IMR-90 (cell line): ENCODE results near the gene STK32A. TPM values are rescaled to one million over a fixed set of nuclear protein-coding genes. Genes with fewer than 3 reads are reported as not detected.

Source experiments
- ATAC-seq: fragments of 200-7000 bp; cut with Tn5 transposase; 2 replicates; pipeline ENCODE4 v1.9.1; 2020; ENCODE audit warnings: low read depth, mild to moderate bottlenecking, moderate library complexity
- BruUV-seq: library from RNA; stranded (reverse); fragments of 400-500 nt; replicated peaks from 2 replicates; lab custom pipeline; 2021; lab: Mats Ljungman, UMichigan
- CTCF ChIA-PET: fragments of 300-600 bp; formaldehyde crosslinking; extraction: SDS; loops from one replicate; lab custom pipeline; 2021; ENCODE audit warnings: antibody characterized with exemption; lab: Yijun Ruan, JAX
- POLR2A ChIA-PET: fragments of 300-600 bp; sonication (Branson Sonifier 250); formaldehyde crosslinking; loops from one replicate; lab custom pipeline; 2022; ENCODE audit warnings: antibody characterized with exemption; ENCODE audit not compliant: unreplicated experiment; lab: Charles Lee
- DNase-seq: peaks from one replicate; pipeline ENCODE4 v3.0.0; 2013
- H2AFZ ChIP-seq: replicated peaks from 2 replicates; pipeline ENCODE3; 2013; ENCODE audit warnings: low read length, mild to moderate bottlenecking; ENCODE audit not compliant: poor library complexity
- H2AK5ac ChIP-seq: 2 replicates; pipeline ENCODE4 v1.6.1; 2013; ENCODE audit warnings: low read depth, low read length, inconsistent platforms
- H2AK9ac ChIP-seq: replicated peaks from 2 replicates; pipeline ENCODE3; 2013; ENCODE audit warnings: mild to moderate bottlenecking, low read depth, low read length, moderate library complexity; ENCODE audit not compliant: poor library complexity
- H2BK120ac ChIP-seq: 2 replicates; pipeline ENCODE4 v1.6.1; 2013; ENCODE audit warnings: low read depth, low read length, inconsistent platforms
- H2BK15ac ChIP-seq: 3 replicates; pipeline ENCODE4 v1.6.1; 2013; ENCODE audit warnings: low read depth, low read length, inconsistent platforms
- H2BK20ac ChIP-seq: 2 replicates; pipeline ENCODE4 v1.6.1; 2013; ENCODE audit warnings: low read depth, mild to moderate bottlenecking, inconsistent platforms, low read length, moderate library complexity
- H2BK5ac ChIP-seq: 2 replicates; pipeline ENCODE4 v1.6.1; 2013; ENCODE audit warnings: mild to moderate bottlenecking, low read depth, low read length, inconsistent platforms; ENCODE audit not compliant: poor library complexity, severe bottlenecking
- H3K14ac ChIP-seq: replicated peaks from 2 replicates; pipeline ENCODE4 v1.6.1; 2013; ENCODE audit warnings: low read depth, low read length, inconsistent platforms
- H3K18ac ChIP-seq: 2 replicates; pipeline ENCODE4 v1.6.1; 2013; ENCODE audit warnings: low read depth, low read length, control low read depth
- H3K23ac ChIP-seq: 2 replicates; pipeline ENCODE4 v1.6.1; 2013; ENCODE audit warnings: low read depth, low read length, inconsistent platforms
- H3K27ac ChIP-seq: 2 replicates; pipeline ENCODE4 v1.5.1; 2013; ENCODE audit warnings: mild to moderate bottlenecking, control low read depth, low read length; ENCODE audit not compliant: insufficient read depth
- H3K27me3 ChIP-seq: 2 replicates; pipeline ENCODE4 v1.6.1; 2013; ENCODE audit warnings: low read length; ENCODE audit not compliant: control insufficient read depth, insufficient read depth
- H3K36me3 ChIP-seq: 2 replicates; pipeline ENCODE4 v1.6.1; 2013; ENCODE audit warnings: low read length, mixed read lengths; ENCODE audit not compliant: control insufficient read depth, insufficient read depth
- H3K4ac ChIP-seq: 2 replicates; pipeline ENCODE4 v1.6.1; 2013; ENCODE audit warnings: low read depth, low read length, inconsistent platforms
- H3K4me1 ChIP-seq: 2 replicates; pipeline ENCODE4 v1.6.1; 2013; ENCODE audit warnings: low read length, mixed read lengths; ENCODE audit not compliant: control insufficient read depth, insufficient read depth
- H3K4me2 ChIP-seq: 2 replicates; pipeline ENCODE4 v1.6.1; 2013; ENCODE audit warnings: low read depth, mild to moderate bottlenecking, control low read depth, low read length, moderate library complexity
- H3K4me3 ChIP-seq: 2 replicates; pipeline ENCODE4 v1.5.1; 2013; ENCODE audit warnings: low read depth, mild to moderate bottlenecking, control low read depth, low read length, moderate library complexity; ENCODE audit not compliant: insufficient read depth
- H3K56ac ChIP-seq: 2 replicates; pipeline ENCODE4 v1.6.1; 2013; ENCODE audit warnings: low read length, inconsistent platforms; ENCODE audit not compliant: insufficient read depth; ENCODE audit errors: extremely low read depth
- H3K79me1 ChIP-seq, 2 experiments: 2 replicates each; pipeline ENCODE4 v1.6.1; 2013; ENCODE audit warnings: low read length in 2 of 2, inconsistent platforms in 1 of 2, low read depth in 1 of 2
- H3K9ac ChIP-seq: 2 replicates; pipeline ENCODE4 v1.6.1; 2013; ENCODE audit warnings: low read depth, low read length, control low read depth
- H3K9me1 ChIP-seq: 2 replicates; pipeline ENCODE4 v1.6.1; 2013; ENCODE audit warnings: low read length, inconsistent platforms; ENCODE audit not compliant: insufficient read depth
- H3K9me3 ChIP-seq: 2 replicates; pipeline ENCODE4 v1.6.1; 2013; ENCODE audit warnings: low read length; ENCODE audit not compliant: control insufficient read depth, insufficient read depth
- H4K20me1 ChIP-seq: 2 replicates; pipeline ENCODE4 v1.6.1; 2013; ENCODE audit warnings: low read length, inconsistent platforms; ENCODE audit not compliant: insufficient read depth
- H4K5ac ChIP-seq: 2 replicates; pipeline ENCODE4 v1.6.1; 2013; ENCODE audit warnings: mild to moderate bottlenecking, low read depth, low read length, control low read depth
- H4K8ac ChIP-seq, 2 experiments: 2 replicates each; pipeline ENCODE4 v1.6.1; 2013; ENCODE audit warnings: low read depth in 2 of 2, low read length in 2 of 2, control low read depth in 1 of 2, inconsistent platforms in 1 of 2
- H4K91ac ChIP-seq: 2 replicates; pipeline ENCODE4 v1.6.1; 2013; ENCODE audit warnings: low read depth, low read length, inconsistent platforms; ENCODE audit not compliant: insufficient read depth
- CEBPB ChIP-seq: IDR thresholded peaks from 2 replicates; pipeline ENCODE4 v1.6.1; 2012; ENCODE audit warnings: low read depth, low read length, improper control_type of control experiment
- SMC3 ChIP-seq: fragments of 150-350 bp; IDR thresholded peaks from 2 replicates; pipeline ENCODE4 v1.6.1; 2016; ENCODE audit warnings: low read depth, mild to moderate bottlenecking, antibody characterized with exemption, low read length, moderate library complexity
- WGBS, 2 experiments: methylation state at CpG; one replicate each; pipeline versions ENCODE4 v1.1.5 to v1.1.7; 2013; ENCODE audit warnings: missing lambda C conversion rate in 2 of 2; ENCODE audit not compliant: insufficient read length in 1 of 2; ENCODE audit errors: extremely low coverage in 2 of 2; 5-methylcytosine and 5-hydroxymethylcytosine counted together
- dilution Hi-C: fragments of 300-500 bp; cut with HindIII; formaldehyde crosslinking; loops from one replicate; pipeline ENCODE4 v1.14.3; 2018; ENCODE audit warnings: low sequenced_read_pairs; ENCODE audit not compliant: unreplicated experiment
- in situ Hi-C: fragments of 300-500 bp; cut with MboI; formaldehyde crosslinking; loops from 3 replicates; pipeline ENCODE4 v1.14.3; 2019; ENCODE audit warnings: low sequenced_read_pairs, inconsistent platforms, mixed read lengths
- intact Hi-C: fragments of 100-400 bp; cut with micrococcal nuclease; formaldehyde crosslinking; loops from 2 replicates; pipeline ENCODE4 v1.10.0; 2022
- polyA plus RNA-seq, 3 experiments: library from polyadenylated mRNA; depleted of rRNA; stranded (reverse); fragments of >200 nt; gene quantifications; 2 replicates each; pipeline ENCODE4 v1.2.3, GENCODE V29; 2012; ENCODE audit warnings: low replicate concordance in 1 of 3
- total RNA-seq: library from RNA; depleted of rRNA; stranded (reverse); fragments of >200 nt; gene quantifications from 2 replicates; pipeline ENCODE4 v1.2.3, GENCODE V29; 2012

Gene STK32A
- total and polyA plus RNA-seq, 2 of the 4 experiments (the other 2 are of a cell fraction): 0.12 to 0.18 TPM

- no peak overlapping the region for H3K18ac ChIP-seq
- H3K14ac ChIP-seq: no peak overlapping the region
- H3K9me3 ChIP-seq: no peaks in the 10 kb centered on the region
- no peak overlapping the region for H3K9ac ChIP-seq
- no peak overlapping the region for H3K23ac ChIP-seq
- no peak overlapping the region for H3K27ac ChIP-seq
- dilution Hi-C loops (no loop called here), in situ Hi-C loops (no loop called here), intact Hi-C loops (no loop called here)
- no peak overlapping the region for H3K4ac ChIP-seq
- H4K20me1 ChIP-seq: no peaks in the 10 kb centered on the region
- H3K79me1 ChIP-seq: peaks cover 24 to 36% of the 10 kb centered on the region in 2 experiments
- H2AFZ ChIP-seq: no peak overlapping the region
- ATAC-seq (no peak), DNase-seq (no peak)
- no CpG with 5 or more reads among the region's 3 CpGs for WGBS, 2 experiments
- peaks cover 9% of the 10 kb centered on the region for H3K4me1 ChIP-seq
- CTCF ChIA-PET: no interaction called here
- H4K5ac ChIP-seq: no peak overlapping the region
- POLR2A ChIA-PET: no interaction called here
- H3K4me3 ChIP-seq: no peak overlapping the region
- no peaks in the 10 kb centered on the region for H3K36me3 ChIP-seq
- no peak overlapping the region for H2AK9ac ChIP-seq
- no peak overlapping the region for H3K56ac ChIP-seq
- no peak overlapping the region for H2AK5ac ChIP-seq
- no peak overlapping the region for H2BK5ac ChIP-seq
- no peak overlapping the region for H3K4me2 ChIP-seq
- H3K9me1 ChIP-seq: no peaks in the 10 kb centered on the region; the same call in 1 of the 2 replicates
- H2BK15ac ChIP-seq: no peak overlapping the region
- TF ChIP-seq SMC3 (no peak), CEBPB (peak; percentile 43; the same call in 1 of the 2 replicates)
- H2BK20ac ChIP-seq: no peak overlapping the region
- H4K8ac ChIP-seq: no peak overlapping the region
- no peak overlapping the region for H2BK120ac ChIP-seq
- no peaks in the 10 kb centered on the region for H3K27me3 ChIP-seq
- no TSS peak for BruUV-seq
- H4K91ac ChIP-seq: no peak overlapping the region
These were observed 192.0 kb downstream of the STK32A start for GRCh38 chr5:147426640-147427327.
